GM12873 (cell line): Measurements from ENCODE around the gene ORM1.
A peak's percentile ranks its signal among the peaks of the same experiment; 100 is the strongest.

ENCODE experiments used
- TF ChIP-seq, protein P1 (sequence below): IDR thresholded peaks from 2 replicates; pipeline ENCODE4 v1.5.1; 2012; ENCODE audit warnings: low read depth, mild to moderate bottlenecking, moderate library complexity, low read length, control low read depth; ENCODE audit not compliant: insufficient read depth; ENCODE audit errors: missing control alignments

The ORM1 gene

GRCh38 chr9:114338187-114338586 lies 15.3 kb downstream of the ORM1 start:
- TF ChIP-seq, protein P1, sequence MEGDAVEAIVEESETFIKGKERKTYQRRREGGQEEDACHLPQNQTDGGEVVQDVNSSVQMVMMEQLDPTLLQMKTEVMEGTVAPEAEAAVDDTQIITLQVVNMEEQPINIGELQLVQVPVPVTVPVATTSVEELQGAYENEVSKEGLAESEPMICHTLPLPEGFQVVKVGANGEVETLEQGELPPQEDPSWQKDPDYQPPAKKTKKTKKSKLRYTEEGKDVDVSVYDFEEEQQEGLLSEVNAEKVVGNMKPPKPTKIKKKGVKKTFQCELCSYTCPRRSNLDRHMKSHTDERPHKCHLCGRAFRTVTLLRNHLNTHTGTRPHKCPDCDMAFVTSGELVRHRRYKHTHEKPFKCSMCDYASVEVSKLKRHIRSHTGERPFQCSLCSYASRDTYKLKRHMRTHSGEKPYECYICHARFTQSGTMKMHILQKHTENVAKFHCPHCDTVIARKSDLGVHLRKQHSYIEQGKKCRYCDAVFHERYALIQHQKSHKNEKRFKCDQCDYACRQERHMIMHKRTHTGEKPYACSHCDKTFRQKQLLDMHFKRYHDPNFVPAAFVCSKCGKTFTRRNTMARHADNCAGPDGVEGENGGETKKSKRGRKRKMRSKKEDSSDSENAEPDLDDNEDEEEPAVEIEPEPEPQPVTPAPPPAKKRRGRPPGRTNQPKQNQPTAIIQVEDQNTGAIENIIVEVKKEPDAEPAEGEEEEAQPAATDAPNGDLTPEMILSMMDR: no peak

- TF ChIP-seq, protein P1: peak; percentile 92
These were observed 16.4 kb downstream of the ORM1 start for GRCh38 chr9:114339130-114339908.

DNA sequence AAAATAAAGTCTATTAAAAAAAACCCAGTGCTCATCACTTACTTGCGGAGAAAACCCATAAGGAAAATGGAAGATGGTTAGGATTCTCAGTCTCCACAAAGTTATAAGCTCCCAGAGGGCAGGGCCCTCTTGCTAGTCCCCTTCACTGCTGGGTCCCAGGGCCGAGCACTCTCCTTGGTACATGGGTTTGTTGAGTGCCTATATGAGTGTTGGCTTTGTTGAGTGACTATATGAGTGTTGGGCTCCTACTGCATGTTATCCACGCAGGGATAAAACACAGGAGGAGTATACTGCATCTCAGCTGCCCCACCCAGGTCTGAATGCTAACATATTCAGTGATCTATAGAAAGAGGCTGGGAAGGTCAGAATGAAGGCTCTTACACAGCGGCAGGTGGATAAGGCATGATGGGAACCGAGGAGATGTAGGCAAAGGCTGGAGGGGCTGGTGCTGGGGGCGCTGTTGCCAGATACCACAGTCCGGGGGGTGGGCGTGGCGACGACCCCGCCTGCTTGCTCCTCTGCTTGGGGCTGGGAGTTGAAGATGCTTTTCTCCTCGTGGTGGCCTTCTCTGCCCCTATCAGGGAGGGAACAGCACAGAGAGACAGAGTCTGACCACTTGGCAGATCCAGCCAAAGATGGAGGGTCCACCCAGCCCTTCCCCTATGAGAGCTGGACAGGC lies 18.4 kb downstream of the ORM1 start:
- TF ChIP-seq, protein P1: no peak

- TF ChIP-seq, protein P1: no peak
These were observed 19.1 kb downstream of the ORM1 start for GRCh38 chr9:114341991-114342390.

- TF ChIP-seq, protein P1: no peak
These were observed 20.0 kb downstream of the ORM1 start for GRCh38 chr9:114342755-114343440.

- TF ChIP-seq, protein P1: no peak
These were observed 20.7 kb downstream of the ORM1 start for GRCh38 chr9:114343471-114344187.
